Naive B cell (primary cell): ENCODE measurements around the gene ZNF746. TPM values are rescaled to one million over a fixed set of nuclear protein-coding genes. Genes with fewer than 3 reads are reported as not detected.
"Not testable (repeated sequence)": the region's sequence is repeated elsewhere in the genome, so short reads cannot be mapped to it uniquely, and the experiment has no call there.

ENCODE experiments used
- ATAC-seq, 2 donors: fragments of 150-1000 bp; cut with Tn5 transposase; 2 replicates each; pipeline ENCODE4 v1.10.0; 2021; ENCODE audit warnings: low read depth in 2 of 2, mild to moderate bottlenecking in 2 of 2, moderate library complexity in 2 of 2
- DNase-seq: peaks from one replicate; pipeline ENCODE4 v3.0.0; 2022
- H3K27ac Mint-ChIP-seq, 6 donors: one replicate each; pipeline ENCODE4 v1.8.0; 2020 to 2022; ENCODE audit warnings: mild to moderate bottlenecking in 6 of 6, mixed read lengths in 6 of 6, moderate library complexity in 5 of 6, inconsistent platforms in 2 of 6
- H3K27me3 Mint-ChIP-seq, 3 donors: one replicate each; pipeline ENCODE4 v1.8.0; 2021 to 2022; ENCODE audit warnings: mixed read lengths in 3 of 3, mild to moderate bottlenecking in 1 of 3
- H3K36me3 Mint-ChIP-seq, 2 donors: one replicate each; pipeline ENCODE4 v1.8.0; 2020 to 2022; ENCODE audit warnings: mixed read lengths in 2 of 2, inconsistent platforms in 1 of 2, mild to moderate bottlenecking in 1 of 2
- H3K4me1 Mint-ChIP-seq, 3 donors: one replicate each; pipeline ENCODE4 v1.8.0; 2020 to 2022; ENCODE audit warnings: mixed read lengths in 3 of 3, inconsistent platforms in 1 of 3, mild to moderate bottlenecking in 1 of 3, moderate library complexity in 1 of 3
- H3K4me3 Mint-ChIP-seq, 8 donors: one replicate each; pipeline ENCODE4 v1.8.0; 2020 to 2022; ENCODE audit warnings: mild to moderate bottlenecking in 8 of 8, mixed read lengths in 8 of 8, moderate library complexity in 8 of 8, inconsistent platforms in 2 of 8
- H3K9me3 Mint-ChIP-seq, 7 donors: one replicate each; pipeline ENCODE4 v1.8.0; 2020 to 2022; ENCODE audit warnings: mixed read lengths in 7 of 7, mild to moderate bottlenecking in 5 of 7, inconsistent platforms in 2 of 7, moderate library complexity in 1 of 7
- polyA plus RNA-seq, 6 donors: library from polyadenylated mRNA; unstranded; fragments of 300-500 nt; fragmentation: Illumina TruSeq; gene quantifications; one replicate each; pipeline ENCODE4 v1.2.3, GENCODE V29; 2021; ENCODE audit warnings: low read depth in 6 of 6

The ZNF746 gene
- polyA plus RNA-seq, 6 donors from 2014 or later: 0.20 to 13.1 (median 9.6) TPM

DNA sequence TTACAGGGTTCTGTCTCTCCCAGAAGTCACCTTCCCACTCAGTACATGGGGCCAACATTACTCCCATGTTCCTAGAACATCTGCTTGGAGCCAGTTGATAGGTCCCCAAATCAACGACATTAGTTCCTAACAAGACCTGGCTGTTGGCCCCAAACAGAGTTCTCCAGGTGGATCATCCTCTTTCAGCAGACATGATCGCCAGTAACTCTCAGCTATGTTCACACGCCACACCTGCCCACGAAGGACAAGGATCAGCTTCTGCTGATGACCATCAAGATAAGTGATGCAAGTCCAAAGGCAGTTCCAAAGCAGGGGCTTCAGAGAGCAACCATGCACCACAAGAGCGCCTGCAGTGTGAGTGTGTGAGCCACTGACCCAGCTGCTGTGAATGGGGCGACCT lies 47.7 kb downstream of the ZNF746 start:
- ATAC-seq (no peak), DNase-seq (no peak)
- H3K4me1 Mint-ChIP-seq: peaks cover 0 to 7% (median 5%) of the 10 kb centered on the region in 3 donors
- H3K27ac Mint-ChIP-seq: peak overlapping the region in 1 of 6 donors; percentile 29
- H3K9me3 Mint-ChIP-seq: no peaks in the 10 kb centered on the region
- H3K4me3 Mint-ChIP-seq: peak overlapping the region in 1 of 8 donors; percentile 9
- H3K36me3 Mint-ChIP-seq: peaks cover 26 to 47% of the 10 kb centered on the region in 2 donors
- H3K27me3 Mint-ChIP-seq: no peaks in the 10 kb centered on the region

DNA sequence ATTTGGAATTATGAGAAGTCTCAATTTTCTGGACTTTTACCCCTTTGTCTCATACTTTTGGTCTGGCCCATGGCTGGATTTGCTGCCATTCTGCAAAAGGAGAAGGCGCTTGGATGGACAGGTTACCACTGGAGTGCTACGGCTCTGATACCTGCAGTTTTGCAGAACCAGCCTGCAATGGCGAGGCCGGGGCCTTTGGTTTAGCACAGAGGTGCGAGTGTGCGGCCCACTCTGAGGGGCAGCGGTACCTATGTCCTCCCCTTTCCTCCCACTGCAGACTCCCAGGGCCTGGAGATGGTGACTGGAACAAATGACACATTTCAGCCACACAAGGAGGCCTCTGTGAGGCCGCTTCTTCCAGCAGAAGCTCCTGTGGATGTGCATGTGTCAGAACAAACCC lies 48.6 kb downstream of the ZNF746 start:
- H3K27me3 Mint-ChIP-seq: no peaks in the 10 kb centered on the region
- ATAC-seq (no peak), DNase-seq (no peak)
- peaks cover 0 to 11% (median 5%) of the 10 kb centered on the region in 3 donors for H3K4me1 Mint-ChIP-seq
- H3K36me3 Mint-ChIP-seq: peaks cover 21 to 47% of the 10 kb centered on the region in 2 donors
- H3K9me3 Mint-ChIP-seq: no peaks in the 10 kb centered on the region
- no peak overlapping the region for H3K4me3 Mint-ChIP-seq
- no peak overlapping the region for H3K27ac Mint-ChIP-seq

- Mint-ChIP-seq H3K4me1 (peaks cover under 1 to 14% (median 5%) of the 10 kb centered on the region in 3 donors), H3K36me3 (peaks cover 19 to 48% of the 10 kb centered on the region in 2 donors), H3K27ac (peak overlapping the region in 1 of 6 donors; percentile 25)
- not testable (repeated sequence) for H3K27me3 Mint-ChIP-seq, DNase-seq, H3K4me3 Mint-ChIP-seq, ATAC-seq, H3K9me3 Mint-ChIP-seq
Observed at GRCh38 chr7:149446026-149446425, 51.6 kb downstream of the ZNF746 start.

- DNase-seq (no peak), ATAC-seq (no peak)
- Mint-ChIP-seq H3K4me3 (no peak overlapping the region), H3K27me3 (no peaks in the 10 kb centered on the region), H3K27ac (peak overlapping the region in 1 of 6 donors; percentile 45), H3K9me3 (no peaks in the 10 kb centered on the region), H3K4me1 (peaks cover 0 to 17% (median 2%) of the 10 kb centered on the region in 3 donors), H3K36me3 (peaks cover 10 to 36% of the 10 kb centered on the region in 2 donors)
Observed at GRCh38 chr7:149444287-149444686, 53.3 kb downstream of the ZNF746 start.

- peaks cover 9 to 34% of the 10 kb centered on the region in 2 donors for H3K36me3 Mint-ChIP-seq
- H3K27ac Mint-ChIP-seq: no peak overlapping the region
- peaks cover 0 to 17% (median 2%) of the 10 kb centered on the region in 3 donors for H3K4me1 Mint-ChIP-seq
Observed at GRCh38 chr7:149443523-149443922, 54.1 kb downstream of the ZNF746 start.

GRCh38 chr7:149442924-149443323 lies 54.7 kb downstream of the ZNF746 start:
- Mint-ChIP-seq H3K4me1 (peaks cover 0 to 17% (median 2%) of the 10 kb centered on the region in 3 donors), H3K4me3 (no peak overlapping the region), H3K36me3 (peaks cover 9 to 34% of the 10 kb centered on the region in 2 donors), H3K27me3 (no peaks in the 10 kb centered on the region), H3K27ac (no peak overlapping the region), H3K9me3 (no peaks in the 10 kb centered on the region)
- no peak for DNase-seq
- ATAC-seq: no peak

More at GRCh38 chr7:149443523-149443922, 54.1 kb downstream of the ZNF746 start:
- ATAC-seq (no peak), DNase-seq (no peak)
- no peak overlapping the region for H3K4me3 Mint-ChIP-seq
- no peaks in the 10 kb centered on the region for H3K27me3 Mint-ChIP-seq
- H3K9me3 Mint-ChIP-seq: no peaks in the 10 kb centered on the region

GRCh38 chr7:149440222-149440621 lies 57.4 kb downstream of the ZNF746 start:
- DNase-seq: no peak
- peak overlapping the region in 1 of 6 donors; percentile 54 for H3K27ac Mint-ChIP-seq
- ATAC-seq: no peak
- peaks cover 0 to 16% (median 2%) of the 10 kb centered on the region in 3 donors for H3K4me1 Mint-ChIP-seq
- H3K9me3 Mint-ChIP-seq: no peaks in the 10 kb centered on the region
- no peak overlapping the region for H3K4me3 Mint-ChIP-seq
- H3K27me3 Mint-ChIP-seq: no peaks in the 10 kb centered on the region
- peaks cover 7 to 16% of the 10 kb centered on the region in 2 donors for H3K36me3 Mint-ChIP-seq

DNA sequence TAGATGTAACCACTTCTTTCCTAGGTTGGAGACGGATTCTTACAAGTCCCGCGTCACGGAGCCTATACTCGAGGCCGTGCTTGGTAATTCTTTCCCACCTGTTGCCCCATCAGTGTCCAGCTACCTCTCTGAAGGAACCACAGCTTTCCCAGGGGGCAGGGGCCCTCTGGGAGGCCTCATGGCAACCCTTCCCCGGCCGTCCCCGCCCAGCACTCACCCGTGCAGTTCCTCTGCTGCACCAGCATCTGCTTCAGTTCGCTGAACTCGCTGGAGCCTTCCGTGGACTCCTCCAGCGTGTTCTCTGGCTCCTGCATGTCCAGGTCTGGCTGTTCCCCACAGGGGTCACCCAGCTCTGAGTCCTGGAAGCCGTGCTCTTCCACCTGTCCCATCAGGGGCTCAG lies 61.3 kb downstream of the ZNF746 start:
- DNase-seq: no peak
- Mint-ChIP-seq H3K27me3 (no peaks in the 10 kb centered on the region), H3K9me3 (peaks cover 0 to 2% (median 0%) of the 10 kb centered on the region in 7 donors), H3K4me3 (no peak overlapping the region), H3K4me1 (peaks cover 0 to 13% (median 2%) of the 10 kb centered on the region in 3 donors), H3K36me3 (peaks cover 17 to 18% of the 10 kb centered on the region in 2 donors), H3K27ac (no peak overlapping the region)
- ATAC-seq: no peak

- peaks cover 17 to 26% of the 10 kb centered on the region in 2 donors for H3K36me3 Mint-ChIP-seq
Observed at GRCh38 chr7:149433124-149433523, 64.5 kb downstream of the ZNF746 start.

DNA sequence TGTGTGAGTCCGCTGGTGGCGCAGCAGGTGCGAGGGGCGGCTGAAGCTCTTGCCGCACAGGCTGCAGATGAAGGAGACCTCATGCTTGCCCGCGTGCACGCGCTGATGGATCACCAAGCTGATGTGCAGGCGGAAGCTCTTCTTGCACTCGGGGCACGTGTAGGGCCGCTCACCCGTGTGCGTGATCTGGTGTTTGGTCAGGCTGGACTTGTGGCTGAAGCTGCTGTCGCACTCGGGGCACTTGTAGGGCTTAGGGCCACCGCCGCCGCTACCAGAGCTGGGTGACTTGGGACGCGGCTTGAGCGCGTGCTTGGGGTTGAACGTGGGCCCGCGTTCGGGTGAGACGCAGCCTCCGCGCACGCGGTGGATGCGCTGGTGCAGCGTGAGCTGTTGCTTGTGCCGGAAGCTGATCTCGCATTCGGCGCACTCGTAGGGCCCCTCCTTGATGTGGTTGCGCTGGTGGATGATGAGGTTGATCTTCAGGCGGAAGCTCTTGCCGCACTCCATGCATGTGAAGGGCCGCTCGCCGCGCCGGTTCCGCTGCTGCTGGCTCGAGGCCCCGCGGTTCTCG lies 65.4 kb downstream of the ZNF746 start:
- ATAC-seq (no peak), DNase-seq (no peak)
- Mint-ChIP-seq H3K9me3 (peaks cover 0 to 2% (median 0%) of the 10 kb centered on the region in 7 donors), H3K4me3 (no peak overlapping the region), H3K4me1 (peaks cover 0 to 6% (median 0%) of the 10 kb centered on the region in 3 donors), H3K27me3 (no peaks in the 10 kb centered on the region), H3K27ac (no peak overlapping the region), H3K36me3 (peaks cover 17 to 26% of the 10 kb centered on the region in 2 donors)

More at GRCh38 chr7:149433124-149433523, 64.5 kb downstream of the ZNF746 start:
- H3K27ac Mint-ChIP-seq: no peak overlapping the region
- H3K27me3 Mint-ChIP-seq: no peaks in the 10 kb centered on the region
- H3K9me3 Mint-ChIP-seq: peaks cover 0 to 2% (median 0%) of the 10 kb centered on the region in 7 donors
- H3K4me1 Mint-ChIP-seq: peaks cover 0 to 10% (median 0%) of the 10 kb centered on the region in 3 donors
- ATAC-seq (no peak), DNase-seq (no peak)
- no peak overlapping the region for H3K4me3 Mint-ChIP-seq

DNA sequence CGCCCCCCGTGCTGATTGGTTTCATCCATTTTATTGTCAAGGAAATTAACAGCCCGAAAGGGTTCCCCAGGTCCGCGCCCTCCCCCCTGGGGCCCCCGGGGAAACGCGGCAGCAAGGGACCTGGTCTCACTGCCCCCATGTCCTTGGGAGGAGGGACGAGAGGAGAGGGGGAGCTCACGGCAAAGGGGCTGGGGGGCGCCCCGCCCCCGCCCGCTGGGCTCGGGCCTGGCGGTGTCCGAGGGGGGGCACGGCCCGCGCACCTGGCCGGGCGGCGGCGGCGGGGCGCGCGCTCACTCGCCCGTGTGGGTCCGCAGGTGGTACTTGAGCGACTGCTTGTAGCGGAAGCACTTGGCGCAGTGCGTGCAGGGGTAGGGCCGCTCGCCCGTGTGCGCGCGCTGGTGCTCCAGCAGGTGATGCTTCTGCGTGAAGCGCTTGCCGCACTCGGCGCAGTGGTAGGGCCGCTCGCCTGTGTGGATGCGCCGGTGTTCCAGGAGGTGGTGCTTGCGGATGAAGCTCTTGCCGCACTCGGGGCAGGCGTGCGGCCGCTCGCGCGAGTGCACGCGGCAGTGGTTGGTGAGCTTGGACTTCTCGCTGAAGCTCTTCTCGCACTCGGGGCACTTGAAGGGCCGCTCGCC lies 66.0 kb downstream of the ZNF746 start:
- ATAC-seq (no peak), DNase-seq (no peak)
- no peak overlapping the region for H3K27ac Mint-ChIP-seq
- no peak overlapping the region for H3K4me3 Mint-ChIP-seq
- H3K27me3 Mint-ChIP-seq: no peaks in the 10 kb centered on the region
- H3K36me3 Mint-ChIP-seq: peaks cover 17 to 24% of the 10 kb centered on the region in 2 donors
- H3K4me1 Mint-ChIP-seq: peaks cover 0 to 6% (median 0%) of the 10 kb centered on the region in 3 donors
- peaks cover 0 to 2% (median 0%) of the 10 kb centered on the region in 7 donors for H3K9me3 Mint-ChIP-seq

DNA sequence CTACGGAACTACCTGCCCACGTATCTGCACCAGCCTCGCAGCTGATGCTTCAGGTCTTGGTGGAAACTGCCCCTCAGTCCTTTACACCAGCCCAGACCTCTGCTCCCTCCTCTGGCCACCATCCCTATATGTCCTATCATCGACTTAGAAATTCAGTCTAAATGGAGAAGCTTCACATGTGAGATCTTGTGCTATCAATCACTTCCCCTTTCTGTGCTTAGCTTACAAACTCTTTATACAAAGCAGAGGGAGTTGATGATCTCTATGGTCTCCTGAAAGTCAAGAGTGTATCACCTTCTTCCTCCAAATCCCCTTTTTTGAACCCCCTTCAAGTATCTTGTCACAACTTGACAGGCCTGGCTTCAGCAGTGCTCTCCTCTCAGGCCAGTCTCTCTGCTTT lies 67.4 kb downstream of the ZNF746 start:
- Mint-ChIP-seq H3K36me3 (peaks cover 17 to 18% of the 10 kb centered on the region in 2 donors), H3K27me3 (no peaks in the 10 kb centered on the region), H3K27ac (peak overlapping the region in 2 of 6 donors; percentile 16 to 25), H3K9me3 (peaks cover 0 to 2% (median 0%) of the 10 kb centered on the region in 7 donors), H3K4me3 (no peak overlapping the region), H3K4me1 (peaks cover 0 to 6% (median 0%) of the 10 kb centered on the region in 3 donors)
- ATAC-seq: no peak
- no peak for DNase-seq

GRCh38 chr7:149427893-149428292 lies 69.7 kb downstream of the ZNF746 start:
- no peak for ATAC-seq
- DNase-seq: no peak
- Mint-ChIP-seq H3K4me3 (no peak overlapping the region), H3K27me3 (no peaks in the 10 kb centered on the region), H3K9me3 (peaks cover 0 to 2% (median 0%) of the 10 kb centered on the region in 7 donors), H3K4me1 (peaks cover 0 to 8% (median 2%) of the 10 kb centered on the region in 3 donors), H3K27ac (no peak overlapping the region), H3K36me3 (peaks cover 6 to 10% of the 10 kb centered on the region in 2 donors)
